GM12878 (cell line): ENCODE data around the gene RIPPLY1.
"Not testable (repeated sequence)": the region's sequence is repeated elsewhere in the genome, so short reads cannot be mapped to it uniquely, and the experiment has no call there.

Experiments
- RAD21 ChIP-seq: IDR thresholded peaks from 2 replicates; pipeline ENCODE4 v1.6.1; 2011; ENCODE audit warnings: mild to moderate bottlenecking, low read depth, low read length, moderate library complexity; ENCODE audit not compliant: insufficient read depth
- TF ChIP-seq, protein P1 (sequence below), 3 experiments: IDR thresholded peaks in 2 of 3; conservative IDR thresholded peaks in 1 of 3; 2 replicates each; pipeline ENCODE4 v1.5.1; 2011; ENCODE audit warnings: low read depth in 3 of 3, low read length in 3 of 3, mild to moderate bottlenecking in 3 of 3, control low read depth in 2 of 3, moderate library complexity in 2 of 3, inconsistent platforms in 1 of 3, mixed read lengths in 1 of 3; ENCODE audit not compliant: control insufficient read depth in 2 of 3, insufficient read depth in 1 of 3; ENCODE audit errors: extremely low read depth in 1 of 3

DNA sequence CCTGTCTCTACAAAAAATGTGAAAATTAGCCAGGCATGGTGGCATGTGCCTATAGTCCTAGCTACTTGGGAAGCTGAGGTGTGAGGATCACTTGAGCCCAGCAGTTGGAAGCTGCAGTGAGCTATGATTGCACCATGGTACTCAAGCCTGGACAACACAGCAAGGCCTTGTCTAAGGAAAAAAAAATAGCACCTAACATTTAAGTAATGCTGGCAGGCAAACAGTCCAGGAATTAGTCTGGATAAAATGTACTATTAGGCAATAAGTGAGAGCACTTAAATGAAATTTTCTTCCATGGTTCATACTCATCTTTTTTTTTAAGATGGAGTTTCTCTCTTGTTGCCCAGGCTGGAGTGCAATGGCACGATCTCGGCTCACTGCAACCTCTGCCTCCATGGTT, 30.3 kb downstream of the RIPPLY1 start:
- TF ChIP-seq, protein P1, sequence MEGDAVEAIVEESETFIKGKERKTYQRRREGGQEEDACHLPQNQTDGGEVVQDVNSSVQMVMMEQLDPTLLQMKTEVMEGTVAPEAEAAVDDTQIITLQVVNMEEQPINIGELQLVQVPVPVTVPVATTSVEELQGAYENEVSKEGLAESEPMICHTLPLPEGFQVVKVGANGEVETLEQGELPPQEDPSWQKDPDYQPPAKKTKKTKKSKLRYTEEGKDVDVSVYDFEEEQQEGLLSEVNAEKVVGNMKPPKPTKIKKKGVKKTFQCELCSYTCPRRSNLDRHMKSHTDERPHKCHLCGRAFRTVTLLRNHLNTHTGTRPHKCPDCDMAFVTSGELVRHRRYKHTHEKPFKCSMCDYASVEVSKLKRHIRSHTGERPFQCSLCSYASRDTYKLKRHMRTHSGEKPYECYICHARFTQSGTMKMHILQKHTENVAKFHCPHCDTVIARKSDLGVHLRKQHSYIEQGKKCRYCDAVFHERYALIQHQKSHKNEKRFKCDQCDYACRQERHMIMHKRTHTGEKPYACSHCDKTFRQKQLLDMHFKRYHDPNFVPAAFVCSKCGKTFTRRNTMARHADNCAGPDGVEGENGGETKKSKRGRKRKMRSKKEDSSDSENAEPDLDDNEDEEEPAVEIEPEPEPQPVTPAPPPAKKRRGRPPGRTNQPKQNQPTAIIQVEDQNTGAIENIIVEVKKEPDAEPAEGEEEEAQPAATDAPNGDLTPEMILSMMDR (IDR thresholded peaks at IDR 0.05 in 2 of 3, conservative IDR thresholded peaks at IDR 0.05 in 1 of 3; ENCODE audit: control insufficient read depth in 2 of 3, extremely low read depth in 1 of 3, insufficient read depth in 1 of 3, low read depth in 3 of 3, low read length in 3 of 3): not testable (repeated sequence)
- not testable (repeated sequence) for TF ChIP-seq RAD21
